Body of pancreas (tissue), 4 donors: Measurements from ENCODE around the gene RELCH.

Source experiments
- POLR2A ChIP-seq, 3 donors: fragments of 450-650 bp; IDR thresholded peaks; one replicate each; pipeline ENCODE4 v1.6.1; 2016; ENCODE audit warnings: antibody characterized with exemption in 3 of 3, mild to moderate bottlenecking in 2 of 3
- TF ChIP-seq, protein P1 (sequence below), 7 experiments: fragments of 450-650 bp in 4 of 7; fragments of 200-600 bp in 3 of 7; sonication (generic) in 3 of 7; IDR thresholded peaks; one replicate each; pipeline ENCODE4 v1.5.1; 2016 to 2019; ENCODE audit warnings: antibody characterized with exemption in 7 of 7

DNA sequence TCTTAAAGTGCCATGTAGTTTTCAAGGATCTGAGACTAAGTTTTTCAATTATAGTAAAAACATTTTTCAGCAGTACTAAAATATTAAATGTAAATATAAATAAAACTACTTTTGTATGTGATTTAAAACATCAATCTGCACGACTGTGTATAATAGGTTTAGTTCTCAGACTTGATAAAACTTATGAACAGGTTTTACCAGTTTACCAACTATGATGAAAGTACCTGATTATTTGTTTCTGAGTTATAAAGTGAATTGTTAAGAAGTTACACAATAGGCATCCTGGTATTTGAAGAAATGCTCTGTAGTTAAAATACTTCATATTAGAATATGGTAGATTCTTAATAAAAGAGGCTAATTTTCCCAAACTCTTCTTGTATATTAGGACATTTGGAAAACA lies 14.8 kb downstream of the RELCH start:
- TF ChIP-seq, protein P1, sequence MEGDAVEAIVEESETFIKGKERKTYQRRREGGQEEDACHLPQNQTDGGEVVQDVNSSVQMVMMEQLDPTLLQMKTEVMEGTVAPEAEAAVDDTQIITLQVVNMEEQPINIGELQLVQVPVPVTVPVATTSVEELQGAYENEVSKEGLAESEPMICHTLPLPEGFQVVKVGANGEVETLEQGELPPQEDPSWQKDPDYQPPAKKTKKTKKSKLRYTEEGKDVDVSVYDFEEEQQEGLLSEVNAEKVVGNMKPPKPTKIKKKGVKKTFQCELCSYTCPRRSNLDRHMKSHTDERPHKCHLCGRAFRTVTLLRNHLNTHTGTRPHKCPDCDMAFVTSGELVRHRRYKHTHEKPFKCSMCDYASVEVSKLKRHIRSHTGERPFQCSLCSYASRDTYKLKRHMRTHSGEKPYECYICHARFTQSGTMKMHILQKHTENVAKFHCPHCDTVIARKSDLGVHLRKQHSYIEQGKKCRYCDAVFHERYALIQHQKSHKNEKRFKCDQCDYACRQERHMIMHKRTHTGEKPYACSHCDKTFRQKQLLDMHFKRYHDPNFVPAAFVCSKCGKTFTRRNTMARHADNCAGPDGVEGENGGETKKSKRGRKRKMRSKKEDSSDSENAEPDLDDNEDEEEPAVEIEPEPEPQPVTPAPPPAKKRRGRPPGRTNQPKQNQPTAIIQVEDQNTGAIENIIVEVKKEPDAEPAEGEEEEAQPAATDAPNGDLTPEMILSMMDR (IDR thresholded peaks at IDR 0.05): no peak
- TF ChIP-seq POLR2A (IDR thresholded peaks at IDR 0.05): no peak
